Esophagus squamous epithelium (tissue), 4 donors: ENCODE measurements around the gene BSPRY.

Experiments used
- CTCF ChIP-seq, 6 experiments: fragments of 450-650 bp in 4 of 6; fragments of 200-600 bp in 2 of 6; sonication (generic) in 2 of 6; IDR thresholded peaks; one replicate each; pipeline ENCODE4 v1.5.1; 2016 to 2019; ENCODE audit warnings: antibody characterized with exemption in 6 of 6, mild to moderate bottlenecking in 4 of 6, moderate library complexity in 4 of 6
- POLR2A ChIP-seq, 4 donors: fragments of 450-650 bp; IDR thresholded peaks; one replicate each; pipeline ENCODE4 v1.6.1; 2017; ENCODE audit warnings: antibody characterized with exemption in 4 of 4, mild to moderate bottlenecking in 4 of 4, moderate library complexity in 3 of 4

DNA sequence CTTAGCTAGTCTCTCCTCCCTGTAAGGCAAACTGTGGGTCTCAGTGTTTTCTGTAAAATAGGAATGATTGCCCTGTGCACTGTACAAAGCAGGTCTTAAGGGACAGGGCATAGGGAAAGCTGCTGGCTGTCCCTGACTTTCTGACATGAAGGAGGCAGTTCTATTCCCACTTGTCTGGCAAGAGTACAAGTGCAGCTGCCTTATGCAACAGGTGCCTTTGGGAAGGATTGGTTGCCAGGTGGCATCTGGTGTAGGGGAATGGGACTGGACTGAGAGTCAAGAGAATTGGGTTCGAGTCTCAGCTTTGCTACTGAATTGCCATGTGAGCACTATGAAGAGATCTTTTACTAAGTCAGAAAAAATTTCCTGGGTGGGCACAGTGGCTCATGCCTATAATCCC, 10.0 kb downstream of the BSPRY start:
- TF ChIP-seq CTCF (IDR thresholded peaks at IDR 0.05): no peak
- no peak for TF ChIP-seq POLR2A (IDR thresholded peaks at IDR 0.05)
